IPS-20b (cell line): ENCODE results near the gene GPR68.

Source experiments
- H3K27ac ChIP-seq: one replicate; pipeline ENCODE4 v1.5.1; 2013; ENCODE audit warnings: low read length
- H3K27me3 ChIP-seq: 2 replicates; pipeline ENCODE4 v1.6.1; 2013; ENCODE audit warnings: mild to moderate bottlenecking, low read length, inconsistent platforms; ENCODE audit not compliant: insufficient read depth
- H3K36me3 ChIP-seq: 2 replicates; pipeline ENCODE4 v1.6.1; 2013; ENCODE audit warnings: low read depth, mild to moderate bottlenecking, inconsistent platforms, low read length, moderate library complexity; ENCODE audit not compliant: insufficient read depth
- H3K4me1 ChIP-seq: 2 replicates; pipeline ENCODE4 v1.6.1; 2013; ENCODE audit warnings: mild to moderate bottlenecking, control low read depth, inconsistent platforms, low read length, moderate library complexity; ENCODE audit not compliant: insufficient read depth
- H3K4me3 ChIP-seq: 2 replicates; pipeline ENCODE4 v1.5.1; 2013; ENCODE audit warnings: mild to moderate bottlenecking, low read length, inconsistent platforms
- H3K9ac ChIP-seq: 2 replicates; pipeline ENCODE4 v1.6.1; 2013; ENCODE audit warnings: low read depth, mild to moderate bottlenecking, inconsistent platforms, low read length, moderate library complexity
- H3K9me3 ChIP-seq: 2 replicates; pipeline ENCODE4 v1.6.1; 2013; ENCODE audit warnings: mild to moderate bottlenecking, low read depth, low read length, inconsistent platforms; ENCODE audit not compliant: insufficient read depth

GPR68 gene

DNA sequence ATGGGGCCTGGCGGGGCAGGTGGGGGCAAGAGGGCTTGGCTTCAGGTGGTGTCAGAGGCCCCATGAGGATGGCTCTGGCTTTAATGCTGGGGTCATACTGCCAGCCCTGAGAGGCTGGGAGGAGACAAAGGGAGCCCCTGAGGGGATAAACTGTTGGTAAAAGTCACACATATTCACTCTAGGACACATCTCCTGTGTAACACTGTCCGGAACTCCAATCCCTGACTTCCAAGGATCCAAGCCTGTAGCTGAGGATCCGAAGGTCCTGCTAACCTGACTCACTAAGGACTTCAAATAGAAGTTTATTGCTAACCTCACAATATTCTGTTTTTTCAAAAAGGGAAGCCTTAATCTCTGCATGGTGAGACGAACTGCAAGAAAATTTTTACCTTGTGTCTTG, 39.2 kb upstream of the GPR68 start:
- Histone ChIP-seq H3K4me3 (no peak overlapping the region), H3K36me3 (peaks cover 89% of the 10 kb centered on the region), H3K27me3 (no peaks in the 10 kb centered on the region), H3K9ac (no peak overlapping the region), H3K4me1 (no peaks in the 10 kb centered on the region), H3K27ac (no peak overlapping the region), H3K9me3 (no peaks in the 10 kb centered on the region)

DNA sequence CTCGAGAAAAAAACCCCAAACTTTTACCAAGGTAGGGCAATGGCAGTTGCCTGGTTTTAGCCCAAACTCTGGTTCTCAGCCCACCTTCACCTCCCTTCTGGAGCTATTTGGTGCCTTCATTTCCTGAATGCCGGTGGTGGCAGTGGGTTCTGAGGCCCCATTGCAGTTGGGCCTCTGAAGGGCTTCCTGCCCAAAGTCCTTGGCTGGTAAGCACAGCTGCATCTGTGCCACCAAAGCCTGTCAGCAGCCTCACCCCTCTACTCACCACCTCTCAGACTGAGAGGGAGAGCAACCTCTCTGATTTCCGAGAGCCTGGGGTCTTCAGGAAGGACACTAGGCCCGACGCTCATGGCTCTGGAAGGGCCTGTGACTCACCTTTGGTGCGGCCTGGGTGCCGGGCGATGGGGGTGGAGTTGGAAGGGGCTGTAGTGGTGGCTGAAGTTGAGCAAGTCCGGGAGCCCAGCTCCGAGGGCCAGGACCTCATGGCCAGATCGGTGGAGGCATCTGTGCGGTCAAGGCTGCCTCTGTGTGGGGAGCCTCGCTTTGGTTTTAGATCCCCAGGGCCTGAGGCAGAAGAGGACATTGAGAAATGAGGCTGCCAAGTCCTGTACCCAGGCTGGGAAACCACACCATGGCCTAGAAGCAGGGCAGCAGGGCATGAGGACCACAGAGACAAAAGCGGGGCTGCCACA, 38.6 kb upstream of the GPR68 start:
- Histone ChIP-seq H3K4me1 (no peaks in the 10 kb centered on the region), H3K27me3 (no peaks in the 10 kb centered on the region), H3K9me3 (no peaks in the 10 kb centered on the region), H3K27ac (no peak overlapping the region), H3K36me3 (peaks cover 91% of the 10 kb centered on the region), H3K4me3 (no peak overlapping the region), H3K9ac (no peak overlapping the region)

DNA sequence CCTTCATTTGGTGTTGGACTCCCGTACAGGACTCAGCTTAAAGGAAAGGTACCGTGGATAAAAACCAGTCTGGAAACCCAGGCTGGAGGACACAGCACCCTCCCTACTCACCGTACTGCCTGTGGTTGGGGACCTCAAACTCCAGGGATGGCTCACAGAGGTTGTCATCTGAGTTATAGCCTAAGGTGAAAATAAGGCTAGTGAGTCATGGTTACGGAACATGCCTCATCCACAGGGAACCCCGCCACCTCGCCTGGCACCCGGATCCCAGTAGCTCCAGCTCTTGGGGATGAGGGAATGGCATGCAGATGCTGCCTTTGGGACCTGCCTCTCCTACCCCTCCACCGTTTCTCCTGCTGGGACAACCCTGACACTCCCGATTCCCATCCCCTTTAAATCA, 36.8 kb upstream of the GPR68 start:
- Histone ChIP-seq H3K4me3 (no peak overlapping the region), H3K9me3 (no peaks in the 10 kb centered on the region), H3K4me1 (no peaks in the 10 kb centered on the region), H3K9ac (no peak overlapping the region), H3K27ac (no peak overlapping the region), H3K36me3 (peaks cover 95% of the 10 kb centered on the region), H3K27me3 (no peaks in the 10 kb centered on the region)

- Histone ChIP-seq H3K36me3 (peaks cover 88% of the 10 kb centered on the region), H3K4me3 (no peak overlapping the region)
Measured at GRCh38 chr14:91280129-91280528, 35.6 kb upstream of the GPR68 start.

GRCh38 chr14:91279354-91279753, 34.9 kb upstream of the GPR68 start:
- H3K4me1 ChIP-seq, result no peaks in the 10 kb centered on the region
- no peaks in the 10 kb centered on the region for H3K9me3 ChIP-seq
- H3K36me3 ChIP-seq, result peaks cover 85% of the 10 kb centered on the region
- H3K9ac ChIP-seq, result no peak overlapping the region
- no peak overlapping the region for H3K27ac ChIP-seq
- no peaks in the 10 kb centered on the region for H3K27me3 ChIP-seq
- H3K4me3 ChIP-seq, result no peak overlapping the region

More at GRCh38 chr14:91280129-91280528, 35.6 kb upstream of the GPR68 start:
- H3K27me3 ChIP-seq, result no peaks in the 10 kb centered on the region
- no peaks in the 10 kb centered on the region for H3K4me1 ChIP-seq
- H3K9ac ChIP-seq, result no peak overlapping the region
- no peak overlapping the region for H3K27ac ChIP-seq
- no peaks in the 10 kb centered on the region for H3K9me3 ChIP-seq

DNA sequence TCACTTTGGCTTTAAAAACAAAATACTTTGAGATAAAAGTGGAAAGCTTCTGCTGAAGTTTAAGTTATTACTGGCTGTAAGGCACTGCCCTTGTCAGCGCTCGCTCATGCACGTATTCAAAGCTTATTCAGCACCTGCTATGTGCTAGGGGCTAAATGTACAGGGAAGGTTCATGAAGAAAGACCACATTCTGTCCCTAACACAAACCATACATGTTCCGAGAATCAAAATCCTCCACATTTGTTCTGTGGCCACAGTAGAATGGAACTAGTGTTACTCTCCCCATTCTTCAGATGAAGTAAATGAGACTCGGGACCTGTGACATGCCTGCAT, 33.8 kb upstream of the GPR68 start:
- H3K4me3 ChIP-seq, result no peak overlapping the region
- no peaks in the 10 kb centered on the region for H3K27me3 ChIP-seq
- H3K4me1 ChIP-seq, result no peaks in the 10 kb centered on the region
- H3K9ac ChIP-seq, result no peak overlapping the region
- H3K36me3 ChIP-seq, result peaks cover 78% of the 10 kb centered on the region
- H3K27ac ChIP-seq, result no peak overlapping the region
- no peaks in the 10 kb centered on the region for H3K9me3 ChIP-seq

DNA sequence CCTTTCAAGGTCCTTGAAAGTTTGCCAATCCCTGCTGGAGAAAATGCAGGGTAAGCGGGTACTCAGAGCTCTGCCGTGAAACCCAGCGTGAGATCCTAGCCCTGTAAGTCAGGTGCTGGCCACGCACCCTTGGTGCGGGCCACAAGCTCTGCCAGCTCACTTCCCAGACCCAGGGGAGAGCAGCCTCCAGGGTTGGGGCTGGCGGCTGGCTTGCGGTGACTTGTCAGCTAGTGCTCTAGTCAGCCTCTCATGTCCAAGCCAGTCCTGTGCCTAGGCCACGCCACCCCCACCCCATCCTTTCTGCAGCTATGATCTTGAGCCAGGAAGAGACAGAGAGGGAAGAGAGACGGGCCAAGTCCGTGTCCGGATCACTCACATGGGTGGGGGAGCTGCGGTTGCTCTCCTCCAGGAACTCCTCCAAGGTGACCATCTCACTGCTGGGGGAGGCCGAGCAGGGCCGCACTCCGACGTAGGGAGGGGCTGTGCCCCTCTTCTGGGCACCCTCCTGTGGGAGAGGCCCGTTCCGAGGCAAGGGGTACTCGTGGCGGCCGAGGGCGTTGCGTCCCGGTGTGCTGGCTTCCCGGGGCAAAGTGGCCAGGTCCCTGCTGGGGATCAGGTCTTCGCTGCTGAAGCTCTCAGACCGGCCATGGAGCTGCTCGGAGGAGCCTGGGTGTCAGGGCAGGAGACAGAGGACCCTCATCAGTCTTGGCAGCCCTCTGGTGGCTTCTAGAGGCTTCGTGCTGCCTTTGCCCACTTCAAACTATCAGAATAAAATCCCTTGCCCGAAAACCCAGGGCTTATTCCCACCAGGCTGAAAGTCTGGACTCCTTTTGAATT, 33.3 kb upstream of the GPR68 start:
- Histone ChIP-seq H3K27me3 (no peaks in the 10 kb centered on the region), H3K4me1 (no peaks in the 10 kb centered on the region), H3K9me3 (no peaks in the 10 kb centered on the region), H3K27ac (no peak overlapping the region), H3K4me3 (no peak overlapping the region), H3K9ac (no peak overlapping the region), H3K36me3 (peaks cover 75% of the 10 kb centered on the region)

GRCh38 chr14:91274796-91275195, 30.3 kb upstream of the GPR68 start:
- Histone ChIP-seq H3K27me3 (no peaks in the 10 kb centered on the region), H3K36me3 (peaks cover 52% of the 10 kb centered on the region)

GRCh38 chr14:91273885-91274273, 29.4 kb upstream of the GPR68 start:
- Histone ChIP-seq H3K27me3 (no peaks in the 10 kb centered on the region), H3K9ac (no peak overlapping the region), H3K27ac (no peak overlapping the region), H3K36me3 (peaks cover 43% of the 10 kb centered on the region), H3K4me3 (no peak overlapping the region), H3K4me1 (no peaks in the 10 kb centered on the region), H3K9me3 (no peaks in the 10 kb centered on the region)

More at GRCh38 chr14:91274796-91275195, 30.3 kb upstream of the GPR68 start:
- Histone ChIP-seq H3K9me3 (no peaks in the 10 kb centered on the region), H3K4me3 (no peak overlapping the region), H3K27ac (no peak overlapping the region), H3K9ac (no peak overlapping the region), H3K4me1 (no peaks in the 10 kb centered on the region)

GRCh38 chr14:91273273-91273884, 28.9 kb upstream of the GPR68 start:
- H3K4me1 ChIP-seq, result no peaks in the 10 kb centered on the region
- H3K9ac ChIP-seq, result no peak overlapping the region
- peaks cover 39% of the 10 kb centered on the region for H3K36me3 ChIP-seq
- H3K4me3 ChIP-seq, result no peak overlapping the region
- H3K9me3 ChIP-seq, result no peaks in the 10 kb centered on the region
- H3K27ac ChIP-seq, result no peak overlapping the region
- H3K27me3 ChIP-seq, result no peaks in the 10 kb centered on the region

- H3K27me3 ChIP-seq, result no peaks in the 10 kb centered on the region
- peaks cover 31% of the 10 kb centered on the region for H3K36me3 ChIP-seq
- H3K27ac ChIP-seq, result no peak overlapping the region
- no peak overlapping the region for H3K4me3 ChIP-seq
- no peaks in the 10 kb centered on the region for H3K4me1 ChIP-seq
- H3K9ac ChIP-seq, result no peak overlapping the region
- H3K9me3 ChIP-seq, result no peaks in the 10 kb centered on the region
Measured at GRCh38 chr14:91272341-91273272, 28.1 kb upstream of the GPR68 start.
